GM12878 (cell line): ENCODE measurements around the gene PIK3C3. TPM values are rescaled to one million over a fixed set of nuclear protein-coding genes. Genes with fewer than 3 reads are reported as not detected.

Experiments
- ATAC-seq: fragments of 200-7000 bp; cut with Tn5 transposase; 3 replicates; pipeline ENCODE4 v1.9.1; 2020; ENCODE audit warnings: mild to moderate bottlenecking, moderate library complexity
- BruUV-seq: library from RNA; stranded (reverse); fragments of 400-500 nt; replicated peaks from 2 replicates; lab custom pipeline; 2021; lab: Mats Ljungman, UMichigan
- CTCF ChIA-PET: fragments of 300-600 bp; sonication (Branson Sonifier 250); formaldehyde crosslinking; extraction: SDS; loops from one replicate; lab custom pipeline; 2021; ENCODE audit warnings: inconsistent platforms; lab: Yijun Ruan, JAX
- POLR2A ChIA-PET: fragments of 350-600 bp; formaldehyde crosslinking; extraction: SDS; loops from one replicate; lab custom pipeline; 2021; ENCODE audit warnings: inconsistent platforms; lab: Charles Lee
- RAD21 ChIA-PET: fragments of 300-600 bp; sonication (Branson Sonifier 250); formaldehyde crosslinking; loops from one replicate; lab custom pipeline; 2023; ENCODE audit warnings: antibody characterized with exemption; ENCODE audit not compliant: unreplicated experiment; lab: Charles Lee
- SMC1A ChIA-PET: fragments of 300-600 bp; sonication (Branson Sonifier 250); formaldehyde crosslinking; loops from one replicate; lab custom pipeline; 2023; ENCODE audit not compliant: unreplicated experiment, uncharacterized antibody; lab: Charles Lee
- DNase-seq: peaks from one replicate; pipeline ENCODE4 v3.0.0-alpha.2; 2011; ENCODE audit warnings: low read depth, low spot score
- FAIRE-seq: peaks from 3 replicates; lab custom pipeline; 2011; peaks lifted over from hg19 to GRCh38; lab: Jason Lieb, UNC
- H2AFZ ChIP-seq: 2 replicates; pipeline ENCODE4 v1.6.0; 2011; ENCODE audit warnings: low read depth, low read length, control low read depth; ENCODE audit not compliant: control insufficient read depth
- H3K27ac ChIP-seq: 2 replicates; pipeline ENCODE4 v1.5.1; 2011; ENCODE audit warnings: control low read depth; ENCODE audit not compliant: control insufficient read depth, insufficient read depth
- H3K27me3 ChIP-seq, 2 experiments: replicated peaks in 1 of 2; 2 replicates each; pipeline versions ENCODE4 v1.6.0 to v1.6.1; 2011; ENCODE audit warnings: low read length in 1 of 2; ENCODE audit not compliant: control insufficient read depth in 2 of 2, insufficient read depth in 2 of 2
- H3K36me3 ChIP-seq, 2 experiments: 2 replicates each; pipeline ENCODE4 v1.5.1; 2011; ENCODE audit warnings: low read length in 1 of 2; ENCODE audit not compliant: control insufficient read depth in 2 of 2, insufficient read depth in 2 of 2
- H3K4me1 ChIP-seq: 2 replicates; pipeline ENCODE4 v1.6.1; 2011; ENCODE audit warnings: mild to moderate bottlenecking, low read length, moderate library complexity, mixed read lengths; ENCODE audit not compliant: control insufficient read depth, insufficient read depth
- H3K4me2 ChIP-seq: 2 replicates; pipeline ENCODE4 v1.6.0; 2011; ENCODE audit warnings: control low read depth; ENCODE audit not compliant: control insufficient read depth, insufficient read depth
- H3K4me3 ChIP-seq: fragments of 200-600 bp; sonication (generic); 2 replicates; pipeline ENCODE4 v1.5.1; 2016
- H3K79me2 ChIP-seq: 2 replicates; pipeline ENCODE4 v1.6.0; 2011; ENCODE audit warnings: low read length; ENCODE audit not compliant: control insufficient read depth, insufficient read depth
- H3K9ac ChIP-seq: 2 replicates; pipeline ENCODE4 v1.8.0; 2011; ENCODE audit warnings: low read length, control low read depth, mixed read lengths; ENCODE audit not compliant: control insufficient read depth, insufficient read depth
- H3K9me3 ChIP-seq: replicated peaks from 3 replicates; pipeline ENCODE4 v1.5.1; 2011; ENCODE audit warnings: mild to moderate bottlenecking, low read length; ENCODE audit not compliant: control insufficient read depth, insufficient read depth
- H4K20me1 ChIP-seq: 2 replicates; pipeline ENCODE4 v1.6.0; 2011; ENCODE audit not compliant: control insufficient read depth, insufficient read depth
- ETV6 ChIP-seq, 2 experiments: fragments of 450-650 bp in 1 of 2; IDR thresholded peaks in 1 of 2; conservative IDR thresholded peaks in 1 of 2; 2 replicates each; pipeline ENCODE4 v1.6.1; 2014; ENCODE audit warnings: antibody characterized with exemption in 1 of 2, borderline replicate concordance in 1 of 2, low read depth in 1 of 2, mild to moderate bottlenecking in 1 of 2, moderate library complexity in 1 of 2
- GATAD2B ChIP-seq: fragments of 450-650 bp; conservative IDR thresholded peaks from 2 replicates; pipeline ENCODE4 v1.6.1; 2017; ENCODE audit warnings: low read depth, mild to moderate bottlenecking, moderate library complexity
- HDGF ChIP-seq: fragments of 450-650 bp; IDR thresholded peaks from 2 replicates; pipeline ENCODE4 v1.6.1; 2016; ENCODE audit warnings: antibody characterized with exemption
- IKZF1 ChIP-seq: fragments of 450-650 bp; conservative IDR thresholded peaks from 2 replicates; pipeline ENCODE4 v1.6.1; 2017; ENCODE audit warnings: antibody characterized with exemption, mild to moderate bottlenecking
- IKZF2 ChIP-seq, 2 experiments: fragments of 450-650 bp; IDR thresholded peaks; 2 replicates each; pipeline ENCODE4 v1.6.1; 2017; ENCODE audit warnings: mild to moderate bottlenecking in 2 of 2, moderate library complexity in 2 of 2
- NBN ChIP-seq: fragments of 450-650 bp; IDR thresholded peaks from 2 replicates; pipeline ENCODE4 v1.6.1; 2016
- RAD21 ChIP-seq: IDR thresholded peaks from 2 replicates; pipeline ENCODE4 v1.6.1; 2011; ENCODE audit warnings: mild to moderate bottlenecking, low read depth, low read length, moderate library complexity; ENCODE audit not compliant: insufficient read depth
- SP1 ChIP-seq: IDR thresholded peaks from one replicate; pipeline ENCODE4 v1.6.1; 2011; ENCODE audit warnings: low read depth, low read length
- SPI1 ChIP-seq: IDR thresholded peaks from 2 replicates; pipeline ENCODE4 v1.6.1; 2011; ENCODE audit warnings: low read depth, mild to moderate bottlenecking, low read length, moderate library complexity, borderline replicate concordance; ENCODE audit not compliant: insufficient read depth
- ZNF384 ChIP-seq: IDR thresholded peaks from 2 replicates; pipeline ENCODE4 v1.6.1; 2012; ENCODE audit warnings: low read depth, mild to moderate bottlenecking, low read length, improper control_type of control experiment, borderline replicate concordance
- WGBS: methylation state at CpG from one replicate; pipeline ENCODE4 v1.1.6; 2016; ENCODE audit warnings: low lambda C conversion rate; ENCODE audit not compliant: insufficient replicate concordance, insufficient coverage; ENCODE audit errors: missing lambda C conversion rate; 5-methylcytosine and 5-hydroxymethylcytosine counted together
- in situ Hi-C: fragments of 300-500 bp; cut with MboI; formaldehyde crosslinking; loops from 9 replicates; pipeline ENCODE4 v1.14.3; 2018; ENCODE audit warnings: mixed read lengths
- intact Hi-C: fragments of 100-400 bp; cut with micrococcal nuclease; formaldehyde crosslinking; loops from one replicate; pipeline ENCODE4 v1.14.2; 2022; ENCODE audit not compliant: unreplicated experiment
- polyA plus RNA-seq, 11 experiments: library from polyadenylated mRNA; depleted of rRNA in 4 of 11; unstranded in 6 of 11; stranded (reverse) in 5 of 11; fragments of >200 nt; fragmentation: Nextera tagmentation in 4 of 11; fragmentation: Illumina TruSeq in 1 of 11; extraction: Ambion mirVana in 4 of 11; extraction: Trizol in 1 of 11; gene quantifications; 1 replicate in 1 of 11; 2 replicates in 10 of 11; pipeline versions ENCODE4 v1.2.1 to v1.2.3, GENCODE V29; 2011 to 2016; ENCODE audit warnings: inconsistent platforms in 2 of 11, missing spikeins in 2 of 11, low read depth in 1 of 11
- total RNA-seq, 4 experiments: library from RNA; depleted of rRNA in 3 of 4; stranded (reverse); fragments of >200 nt in 3 of 4; fragmentation: Illumina TruSeq in 1 of 4; extraction: Trizol in 1 of 4; gene quantifications; 2 replicates each; pipeline versions ENCODE4 v1.2.1 to v1.2.3, GENCODE V29; 2013 to 2021
- TF ChIP-seq, protein P1 (sequence below): IDR thresholded peaks from 2 replicates; pipeline ENCODE4 v1.6.1; 2012; ENCODE audit warnings: low read depth, low read length, improper control_type of control experiment
- TF ChIP-seq, protein P2 (sequence below): fragments of 450-650 bp; IDR thresholded peaks from 2 replicates; pipeline ENCODE4 v1.6.1; 2017; ENCODE audit warnings: low read depth, mild to moderate bottlenecking, moderate library complexity
- TF ChIP-seq, protein P3 (sequence below): fragments of 450-650 bp; IDR thresholded peaks from 2 replicates; pipeline ENCODE4 v1.6.1; 2016; ENCODE audit warnings: mild to moderate bottlenecking

PIK3C3 gene
- total and polyA plus RNA-seq, 10 of the 15 experiments (the other 5 are each of a cell fraction or from before 2014, with no cell fraction given): 14.4 to 131 (median 32.4) TPM

DNA sequence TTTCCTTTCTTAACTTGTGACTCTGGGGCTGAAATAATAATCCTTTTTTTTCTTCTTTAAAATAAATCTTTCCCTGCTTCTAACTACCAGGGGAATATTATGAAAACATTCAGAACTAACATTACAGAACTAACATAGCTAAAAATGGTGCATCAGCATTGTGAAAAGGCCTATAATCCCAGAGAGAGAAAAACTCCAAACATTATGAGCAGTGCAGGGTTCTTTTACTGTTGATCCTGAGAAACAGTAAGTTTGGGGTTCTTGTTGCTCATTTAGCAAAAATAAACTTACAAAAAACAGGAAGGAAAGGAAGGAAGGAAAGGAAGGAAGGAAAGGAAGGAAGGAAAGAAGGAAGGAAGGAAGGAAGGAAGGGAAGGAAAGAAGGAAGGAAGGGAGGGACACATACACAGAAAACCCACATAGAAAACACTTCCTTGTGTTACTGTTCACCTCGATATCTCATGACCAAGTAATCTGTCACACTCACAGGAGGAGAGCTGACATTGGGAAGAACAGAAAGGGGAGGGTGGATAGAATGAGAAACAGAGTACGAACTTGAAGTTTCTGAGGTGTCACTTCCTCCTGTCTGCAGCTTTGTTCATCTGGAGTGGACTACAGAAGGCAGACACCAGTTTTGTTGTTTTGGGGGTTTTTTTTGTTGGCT, 18.4 kb upstream of the PIK3C3 start:
- in situ Hi-C loops (no loop called here), intact Hi-C loops (no loop called here)
- peak; percentile 49 for FAIRE-seq
- H2AFZ ChIP-seq: peak overlapping the region; percentile 44; the same call in 1 of the 2 replicates
- H3K9ac ChIP-seq: no peak overlapping the region
- H3K4me1 ChIP-seq: no peaks in the 10 kb centered on the region
- ChIA-PET RAD21 (interaction anchor here (0.9 to 2.3 kb wide), 4 partner anchors 9 to 92 kb away, joined by 3 to 6 read pairs (median 4); no protein-coding TSS in a partner anchor), SMC1A (interaction anchor here (0.6 to 2.0 kb wide), 10 partner anchors 8 to 367 kb away, joined by 3 to 11 read pairs (median 3); no protein-coding TSS in a partner anchor), POLR2A (interaction anchor here (2.3 kb wide), 1 partner anchor 11 kb away, joined by 6 read pairs; no protein-coding TSS in a partner anchor)
- H3K27ac ChIP-seq: no peak overlapping the region
- H4K20me1 ChIP-seq: no peaks in the 10 kb centered on the region
- no peaks in the 10 kb centered on the region; the same call in 2 of the 3 replicates for H3K9me3 ChIP-seq
- DNase-seq: no peak
- H3K4me3 ChIP-seq: no peak overlapping the region
- no TSS peak for BruUV-seq
- H3K4me2 ChIP-seq: 0 out of 2 replicates have a peak overlapping the region, but pooled peaks have one; percentile 25
- H3K79me2 ChIP-seq: no peaks in the 10 kb centered on the region
- 0% methylated on average over 2 of the region's 2 CpGs for WGBS
- no peaks in the 10 kb centered on the region for H3K27me3 ChIP-seq
- TF ChIP-seq, protein P1, sequence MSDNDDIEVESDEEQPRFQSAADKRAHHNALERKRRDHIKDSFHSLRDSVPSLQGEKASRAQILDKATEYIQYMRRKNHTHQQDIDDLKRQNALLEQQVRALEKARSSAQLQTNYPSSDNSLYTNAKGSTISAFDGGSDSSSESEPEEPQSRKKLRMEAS: no peak
- TF ChIP-seq ETV6 (conservative IDR thresholded peaks at IDR 0.05 in 1 of 2, IDR thresholded peaks at IDR 0.05 in 1 of 2; ENCODE audit: borderline replicate concordance in 1 of 2, low read depth in 1 of 2) (peak in 1 of 2 experiments; percentile 66; a peak in 2 of 4 replicates), HDGF (peak; percentile 37; the same call in 1 of the 2 replicates), SP1 (no peak), NBN (0 out of 2 replicates have a peak, but pooled peaks have one; percentile 44), GATAD2B (no peak), IKZF1 (peak; percentile 63), SPI1 (peak; percentile 50; the same call in 1 of the 2 replicates), RAD21 (no peak), ZNF384 (peak; percentile 29; the same call in 1 of the 2 replicates), IKZF2 (IDR thresholded peaks at IDR 0.05) (peak; percentile 38 to 50; a peak in 2 of 4 replicates)
- TF ChIP-seq, protein P2, sequence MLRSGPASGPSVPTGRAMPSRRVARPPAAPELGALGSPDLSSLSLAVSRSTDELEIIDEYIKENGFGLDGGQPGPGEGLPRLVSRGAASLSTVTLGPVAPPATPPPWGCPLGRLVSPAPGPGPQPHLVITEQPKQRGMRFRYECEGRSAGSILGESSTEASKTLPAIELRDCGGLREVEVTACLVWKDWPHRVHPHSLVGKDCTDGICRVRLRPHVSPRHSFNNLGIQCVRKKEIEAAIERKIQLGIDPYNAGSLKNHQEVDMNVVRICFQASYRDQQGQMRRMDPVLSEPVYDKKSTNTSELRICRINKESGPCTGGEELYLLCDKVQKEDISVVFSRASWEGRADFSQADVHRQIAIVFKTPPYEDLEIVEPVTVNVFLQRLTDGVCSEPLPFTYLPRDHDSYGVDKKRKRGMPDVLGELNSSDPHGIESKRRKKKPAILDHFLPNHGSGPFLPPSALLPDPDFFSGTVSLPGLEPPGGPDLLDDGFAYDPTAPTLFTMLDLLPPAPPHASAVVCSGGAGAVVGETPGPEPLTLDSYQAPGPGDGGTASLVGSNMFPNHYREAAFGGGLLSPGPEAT: peak; percentile 52
- TF ChIP-seq, protein P3, sequence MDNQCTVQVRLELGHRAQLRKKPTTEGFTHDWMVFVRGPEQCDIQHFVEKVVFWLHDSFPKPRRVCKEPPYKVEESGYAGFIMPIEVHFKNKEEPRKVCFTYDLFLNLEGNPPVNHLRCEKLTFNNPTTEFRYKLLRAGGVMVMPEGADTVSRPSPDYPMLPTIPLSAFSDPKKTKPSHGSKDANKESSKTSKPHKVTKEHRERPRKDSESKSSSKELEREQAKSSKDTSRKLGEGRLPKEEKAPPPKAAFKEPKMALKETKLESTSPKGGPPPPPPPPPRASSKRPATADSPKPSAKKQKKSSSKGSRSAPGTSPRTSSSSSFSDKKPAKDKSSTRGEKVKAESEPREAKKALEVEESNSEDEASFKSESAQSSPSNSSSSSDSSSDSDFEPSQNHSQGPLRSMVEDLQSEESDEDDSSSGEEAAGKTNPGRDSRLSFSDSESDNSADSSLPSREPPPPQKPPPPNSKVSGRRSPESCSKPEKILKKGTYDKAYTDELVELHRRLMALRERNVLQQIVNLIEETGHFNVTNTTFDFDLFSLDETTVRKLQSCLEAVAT: 0 out of 2 replicates have a peak, but pooled peaks have one; percentile 16
- TF ChIP-seq, all 136 proteins: peak for 9
- H3K36me3 ChIP-seq: no peaks in the 10 kb centered on the region
- ATAC-seq: peak; percentile 82
- CTCF ChIA-PET: interaction anchor here (1.4 to 2.0 kb wide), 4 partner anchors 10 to 117 kb away, joined by 3 to 6 read pairs (median 4); no protein-coding TSS in a partner anchor
